Measurements from ENCODE around the gene P2RX2.

The P2RX2 gene

DNA sequence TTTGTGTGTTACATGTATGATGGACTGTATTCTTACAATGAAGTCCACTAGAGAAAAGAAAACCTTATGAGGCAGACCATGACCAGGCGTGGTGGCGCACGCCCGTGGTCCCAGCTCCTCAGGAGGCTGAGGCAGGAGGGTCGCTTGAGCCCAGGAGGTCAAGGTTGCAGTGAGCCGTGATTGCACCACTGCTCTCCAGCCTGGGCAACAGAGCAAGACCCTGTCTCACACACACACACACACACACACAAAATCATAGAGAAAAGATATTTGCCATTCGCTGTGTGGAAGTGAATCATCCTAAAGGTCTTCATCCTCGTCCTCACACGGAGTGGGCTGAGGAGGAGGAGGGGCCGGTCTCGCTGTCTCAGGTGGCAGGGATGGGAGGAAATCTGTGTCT, 40.5 kb upstream of the P2RX2 start:
- TF ChIP-seq, protein P1, sequence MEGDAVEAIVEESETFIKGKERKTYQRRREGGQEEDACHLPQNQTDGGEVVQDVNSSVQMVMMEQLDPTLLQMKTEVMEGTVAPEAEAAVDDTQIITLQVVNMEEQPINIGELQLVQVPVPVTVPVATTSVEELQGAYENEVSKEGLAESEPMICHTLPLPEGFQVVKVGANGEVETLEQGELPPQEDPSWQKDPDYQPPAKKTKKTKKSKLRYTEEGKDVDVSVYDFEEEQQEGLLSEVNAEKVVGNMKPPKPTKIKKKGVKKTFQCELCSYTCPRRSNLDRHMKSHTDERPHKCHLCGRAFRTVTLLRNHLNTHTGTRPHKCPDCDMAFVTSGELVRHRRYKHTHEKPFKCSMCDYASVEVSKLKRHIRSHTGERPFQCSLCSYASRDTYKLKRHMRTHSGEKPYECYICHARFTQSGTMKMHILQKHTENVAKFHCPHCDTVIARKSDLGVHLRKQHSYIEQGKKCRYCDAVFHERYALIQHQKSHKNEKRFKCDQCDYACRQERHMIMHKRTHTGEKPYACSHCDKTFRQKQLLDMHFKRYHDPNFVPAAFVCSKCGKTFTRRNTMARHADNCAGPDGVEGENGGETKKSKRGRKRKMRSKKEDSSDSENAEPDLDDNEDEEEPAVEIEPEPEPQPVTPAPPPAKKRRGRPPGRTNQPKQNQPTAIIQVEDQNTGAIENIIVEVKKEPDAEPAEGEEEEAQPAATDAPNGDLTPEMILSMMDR (IDR thresholded peaks at IDR 0.05; ENCODE audit: borderline replicate concordance, control extremely low read depth, extremely low read depth, insufficient read depth, missing control alignments): no peak
- DNase-seq (ENCODE audit: low spot score): no peak
- in situ Hi-C loops (cut with MboI; ENCODE audit: low sequenced_read_pairs, unreplicated experiment): no loop called here

DNA sequence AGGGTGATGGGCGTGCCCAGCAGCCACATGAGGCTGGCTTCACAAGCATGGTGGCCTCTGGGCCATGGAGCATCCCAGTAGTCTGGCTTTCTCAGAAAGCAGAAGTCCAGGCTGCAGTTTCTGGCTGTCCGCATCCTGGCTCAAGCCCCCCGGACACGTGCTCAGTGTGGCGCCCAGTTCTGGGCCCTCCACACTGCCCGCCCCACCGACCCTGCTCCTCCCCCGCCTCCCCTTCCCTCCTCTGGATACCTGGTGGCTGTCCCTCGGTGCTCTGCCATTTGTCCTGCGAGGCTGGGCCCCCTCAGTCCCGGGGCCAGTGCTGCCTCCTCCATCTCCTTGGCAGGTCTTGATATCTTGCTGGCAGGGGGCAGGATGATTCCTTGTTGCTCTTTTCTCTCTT, 39.8 kb upstream of the P2RX2 start:
- TF ChIP-seq, protein P1 (IDR thresholded peaks at IDR 0.05; ENCODE audit: borderline replicate concordance, control extremely low read depth, extremely low read depth, insufficient read depth, missing control alignments): no peak
- in situ Hi-C loops (cut with MboI; ENCODE audit: low sequenced_read_pairs, unreplicated experiment): no loop called here
- DNase-seq (ENCODE audit: low spot score): no peak

DNA sequence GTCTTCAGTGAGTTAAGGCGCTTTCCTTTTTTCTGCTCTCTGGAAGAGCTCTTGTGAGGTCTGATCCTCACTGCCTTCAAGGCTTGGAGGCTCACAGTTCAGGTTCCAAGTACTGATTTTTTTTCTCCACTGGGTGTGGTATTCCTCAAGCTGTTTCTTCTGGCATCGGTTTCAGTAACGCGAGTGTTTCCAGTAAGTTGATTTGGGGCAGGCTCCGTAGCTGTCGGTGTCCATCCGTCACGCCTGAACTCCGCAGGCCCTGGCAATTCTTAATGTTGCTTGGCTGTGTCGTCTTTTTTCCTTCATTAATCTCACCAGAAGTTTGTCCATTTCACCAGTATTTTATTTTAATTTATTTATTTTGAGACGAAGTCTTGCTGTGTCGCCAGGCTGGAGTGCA, 38.8 kb upstream of the P2RX2 start:
- in situ Hi-C loops (cut with MboI; ENCODE audit: low sequenced_read_pairs, unreplicated experiment): no loop called here
- DNase-seq (ENCODE audit: low spot score): no peak
- TF ChIP-seq, protein P1 (IDR thresholded peaks at IDR 0.05; ENCODE audit: borderline replicate concordance, control extremely low read depth, extremely low read depth, insufficient read depth, missing control alignments): no peak

DNA sequence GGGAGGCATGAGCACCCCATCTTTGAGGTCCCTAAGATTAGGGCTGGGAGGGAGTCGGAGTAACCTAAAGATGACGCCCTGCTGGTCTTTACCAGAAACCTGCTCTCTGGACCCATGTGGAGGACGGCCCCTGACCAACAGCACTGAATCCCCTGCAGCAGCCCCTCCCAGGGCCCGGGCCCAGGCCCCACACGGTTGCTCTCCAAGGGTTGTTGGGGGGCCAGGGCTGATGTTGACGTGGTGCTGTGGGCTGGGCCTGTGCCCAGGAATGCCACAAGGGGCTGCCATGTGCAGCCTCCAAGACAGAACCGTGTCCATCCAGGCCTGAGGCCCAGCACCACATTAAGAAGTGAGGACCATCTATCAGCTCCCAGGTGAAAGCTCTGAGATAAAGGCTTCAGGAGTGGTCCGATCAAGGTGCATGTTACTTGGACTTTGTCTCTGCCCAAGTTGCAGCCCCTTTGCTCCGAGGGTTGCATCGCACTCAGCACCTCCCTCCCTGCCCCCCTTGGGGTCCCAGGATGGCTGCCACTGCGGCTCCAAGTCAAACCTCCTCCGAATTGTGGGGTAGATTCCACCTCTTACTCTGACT, 37.8 kb upstream of the P2RX2 start:
- TF ChIP-seq, protein P1 (IDR thresholded peaks at IDR 0.05; ENCODE audit: borderline replicate concordance, control extremely low read depth, extremely low read depth, insufficient read depth, missing control alignments): no peak
- in situ Hi-C loops (cut with MboI; ENCODE audit: low sequenced_read_pairs, unreplicated experiment): no loop called here

DNA sequence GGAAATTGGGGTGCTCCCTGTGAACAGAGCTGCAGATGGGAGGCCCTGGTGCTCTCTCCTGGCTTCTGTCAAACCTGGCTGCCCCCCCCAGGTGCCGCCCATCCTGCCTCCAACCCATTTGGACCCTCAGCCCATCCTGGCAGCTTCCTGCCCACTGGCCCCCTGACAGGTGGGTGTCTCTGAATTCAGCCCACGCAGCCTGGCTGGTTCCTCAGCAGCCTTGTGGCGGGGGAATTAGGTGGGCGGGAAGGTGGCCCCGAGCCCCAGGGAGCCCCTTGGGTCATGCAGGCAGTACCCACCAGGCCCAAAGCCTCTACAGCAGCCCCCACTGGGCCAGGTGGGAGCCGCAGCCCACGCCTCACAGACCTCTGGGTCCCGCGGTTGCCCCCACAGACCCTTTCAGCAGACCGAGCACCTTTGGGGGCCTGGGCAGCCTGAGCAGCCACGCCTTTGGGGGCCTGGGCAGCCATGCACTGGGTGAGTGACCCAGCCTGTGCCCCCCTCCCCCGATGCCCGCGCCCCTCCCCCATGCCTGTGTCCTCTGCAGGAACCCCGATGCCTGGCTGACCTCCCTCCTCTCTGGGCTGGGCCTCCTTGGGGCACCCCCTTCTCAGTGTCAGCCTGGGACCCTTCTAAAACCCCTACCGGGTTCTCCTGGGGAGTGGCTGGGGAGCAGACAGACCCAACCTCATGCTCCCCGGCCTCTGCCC, 37.1 kb upstream of the P2RX2 start:
- TF ChIP-seq, protein P1 (IDR thresholded peaks at IDR 0.05; ENCODE audit: borderline replicate concordance, control extremely low read depth, extremely low read depth, insufficient read depth, missing control alignments): no peak
- in situ Hi-C loops (cut with MboI; ENCODE audit: low sequenced_read_pairs, unreplicated experiment): no loop called here
- no peak for DNase-seq (ENCODE audit: low spot score)

More for the DNA sequence above, 37.8 kb upstream of the P2RX2 start:
- no peak for DNase-seq (ENCODE audit: low spot score)

DNA sequence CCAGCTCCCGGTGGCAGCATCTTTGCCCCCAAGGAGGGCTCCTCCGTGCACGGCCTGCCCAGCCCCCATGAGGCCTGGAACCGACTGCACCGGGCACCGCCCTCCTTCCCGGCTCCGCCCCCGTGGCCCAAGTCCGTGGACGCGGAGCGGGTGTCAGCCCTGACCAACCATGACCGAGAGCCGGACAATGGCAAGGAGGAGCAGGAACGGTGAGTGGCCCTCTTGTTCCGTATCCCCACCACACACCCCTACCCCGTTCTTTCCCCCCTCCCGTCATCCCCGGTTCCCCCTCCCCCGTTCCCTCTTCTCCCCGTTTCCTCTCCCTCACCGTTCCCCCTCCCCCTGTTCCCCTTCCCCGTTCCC, 36.5 kb upstream of the P2RX2 start:
- TF ChIP-seq, protein P1 (IDR thresholded peaks at IDR 0.05; ENCODE audit: borderline replicate concordance, control extremely low read depth, extremely low read depth, insufficient read depth, missing control alignments): no peak
- no peak for DNase-seq (ENCODE audit: low spot score)
- in situ Hi-C loops (cut with MboI; ENCODE audit: low sequenced_read_pairs, unreplicated experiment): no loop called here
